GM18511 (cell line): ENCODE results near the gene MMP10.

Experiments
- ATAC-seq: cut with Tn5 transposase; IDR thresholded peaks from one replicate; pipeline ENCODE4 v1.9.1; 2021; ENCODE audit warnings: mild to moderate bottlenecking, moderate library complexity; ENCODE audit not compliant: unreplicated experiment

MMP10 gene

DNA sequence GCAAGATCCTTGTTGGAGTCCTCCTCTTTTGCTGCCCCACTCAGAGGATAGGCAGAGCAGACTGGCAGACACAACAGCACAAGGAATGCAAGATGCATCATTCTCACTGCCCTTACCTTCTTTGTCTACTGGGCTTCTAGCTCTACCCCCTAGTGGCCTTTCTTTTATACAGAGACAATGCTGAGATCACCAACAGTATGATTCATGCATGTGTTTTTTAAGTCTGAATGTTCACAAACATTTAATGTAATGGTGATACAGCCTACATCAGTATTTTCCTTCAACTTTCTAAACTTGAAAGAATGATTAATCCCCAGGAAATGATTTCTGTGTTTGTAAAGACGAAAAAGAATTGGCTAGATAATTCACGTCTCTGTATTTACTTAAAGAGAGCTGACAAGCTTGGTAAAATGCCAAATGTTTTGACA is at the start of gene MMP10:
Gene MMP10, minus strand, starts transcription at position 138 of the 428 bp plus-strand sequence. Its CDS starts 37 bp downstream, at position 101.
- peak; percentile 51 for ATAC-seq

- ATAC-seq: no peak
Measured at GRCh38 chr11:102829316-102830000, 49.0 kb upstream of the MMP10 start.

- ATAC-seq: no peak
Measured at GRCh38 chr11:102824556-102824955, 44.1 kb upstream of the MMP10 start.

DNA sequence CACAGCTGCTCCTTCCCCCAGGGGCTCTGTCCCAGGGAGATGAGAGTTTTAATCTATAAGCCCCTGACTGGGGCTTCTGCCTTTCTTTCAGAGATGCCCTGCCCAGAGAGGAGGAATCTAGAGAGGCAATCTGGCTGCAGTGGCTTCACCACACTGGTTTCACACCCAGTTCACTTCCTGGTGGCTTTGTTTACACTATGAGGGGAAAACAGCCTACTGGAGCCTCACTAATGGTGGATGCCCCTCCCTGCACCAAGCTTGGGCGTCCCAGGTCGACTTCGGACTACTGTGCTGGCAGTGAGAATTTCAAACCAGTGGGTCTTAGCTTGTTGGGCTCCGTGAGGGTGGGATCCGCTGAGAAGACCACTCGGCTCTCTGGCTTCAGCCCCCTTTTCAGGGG is 39.1 kb upstream of the MMP10 start:
- ATAC-seq: no peak

GRCh38 chr11:102813484-102813883 is 33.1 kb upstream of the MMP10 start:
- ATAC-seq: no peak

DNA sequence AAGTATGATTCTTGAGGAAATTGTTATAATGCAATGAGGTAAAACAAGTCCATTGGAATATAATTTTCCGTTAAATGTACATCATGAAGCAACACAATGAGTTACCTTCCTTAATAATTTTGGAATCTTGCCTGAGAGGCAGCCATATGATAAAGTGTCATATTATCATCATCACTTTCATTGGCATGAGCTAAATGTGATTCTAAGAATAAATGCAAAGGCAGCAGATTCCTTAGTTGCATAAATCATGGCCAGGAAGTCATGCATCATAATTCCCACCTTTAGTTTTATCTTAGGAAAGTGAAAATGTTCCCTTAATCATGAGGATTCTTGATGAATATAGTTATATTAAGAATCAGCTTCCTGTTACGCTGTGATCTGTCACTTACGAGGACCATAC is 31.8 kb upstream of the MMP10 start:
- ATAC-seq: no peak

GRCh38 chr11:102810950-102811660 is 30.7 kb upstream of the MMP10 start:
- no peak for ATAC-seq

DNA sequence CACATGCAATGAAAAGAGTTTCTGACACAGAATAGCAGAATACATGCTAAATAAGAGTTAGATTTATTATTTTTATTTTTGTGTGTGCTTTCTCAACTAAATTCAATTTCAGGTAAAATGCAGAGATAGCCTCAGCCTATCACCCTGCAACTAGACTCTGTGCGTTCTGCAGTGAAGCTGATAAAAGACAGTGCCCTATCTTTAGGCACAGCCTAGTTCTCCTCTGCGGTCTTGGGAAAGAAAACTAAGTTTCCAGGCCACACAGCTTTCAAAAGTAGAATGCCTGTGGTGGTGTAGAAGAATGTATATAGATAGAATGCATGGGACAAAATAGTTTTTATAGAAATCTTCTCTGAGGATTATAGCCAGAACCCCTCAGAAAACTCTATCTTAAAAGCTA is 29.5 kb upstream of the MMP10 start:
- no peak for ATAC-seq

GRCh38 chr11:102807921-102808320 is 27.5 kb upstream of the MMP10 start:
- ATAC-seq: peak; percentile 92

GRCh38 chr11:102806296-102806695 is 25.9 kb upstream of the MMP10 start:
- ATAC-seq: no peak

DNA sequence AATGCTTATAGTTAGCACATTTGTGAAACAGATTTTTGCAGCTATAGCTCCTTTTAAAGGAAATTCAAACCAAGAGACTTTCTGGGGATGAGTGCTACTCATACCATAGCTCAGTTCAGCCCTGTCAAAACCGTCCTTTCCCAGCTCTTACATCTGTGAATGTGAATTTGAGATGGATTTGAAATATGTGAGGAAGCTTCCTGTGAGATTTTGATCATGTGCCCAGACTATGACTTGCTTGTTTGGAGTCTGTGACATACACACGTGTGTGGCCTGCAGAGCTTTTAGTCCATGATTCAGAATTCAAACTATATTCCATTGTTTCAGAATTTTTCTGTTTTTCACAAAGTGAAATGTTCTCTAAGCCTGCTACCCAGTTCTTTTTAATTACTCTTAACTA is 21.9 kb upstream of the MMP10 start:
- ATAC-seq: no peak

DNA sequence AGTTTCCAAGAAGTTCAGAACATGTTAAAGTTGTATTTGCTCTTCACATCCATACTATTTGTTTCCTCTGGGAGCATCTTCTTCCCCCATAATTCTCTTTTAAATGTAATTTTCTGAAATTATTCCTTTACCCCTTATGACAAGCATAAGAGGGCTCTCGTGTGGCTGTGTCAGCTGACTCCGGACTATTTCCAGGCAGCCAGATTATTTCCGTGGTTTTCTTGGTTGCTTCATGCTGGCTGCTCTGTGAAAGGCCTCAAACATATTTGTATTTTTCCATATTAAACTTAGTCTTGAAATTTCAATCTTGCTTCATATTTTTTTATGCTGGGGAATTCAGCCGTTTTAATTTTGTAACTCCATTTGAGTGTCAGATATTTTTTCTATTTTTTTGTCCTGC is 20.3 kb upstream of the MMP10 start:
- ATAC-seq: no peak

DNA sequence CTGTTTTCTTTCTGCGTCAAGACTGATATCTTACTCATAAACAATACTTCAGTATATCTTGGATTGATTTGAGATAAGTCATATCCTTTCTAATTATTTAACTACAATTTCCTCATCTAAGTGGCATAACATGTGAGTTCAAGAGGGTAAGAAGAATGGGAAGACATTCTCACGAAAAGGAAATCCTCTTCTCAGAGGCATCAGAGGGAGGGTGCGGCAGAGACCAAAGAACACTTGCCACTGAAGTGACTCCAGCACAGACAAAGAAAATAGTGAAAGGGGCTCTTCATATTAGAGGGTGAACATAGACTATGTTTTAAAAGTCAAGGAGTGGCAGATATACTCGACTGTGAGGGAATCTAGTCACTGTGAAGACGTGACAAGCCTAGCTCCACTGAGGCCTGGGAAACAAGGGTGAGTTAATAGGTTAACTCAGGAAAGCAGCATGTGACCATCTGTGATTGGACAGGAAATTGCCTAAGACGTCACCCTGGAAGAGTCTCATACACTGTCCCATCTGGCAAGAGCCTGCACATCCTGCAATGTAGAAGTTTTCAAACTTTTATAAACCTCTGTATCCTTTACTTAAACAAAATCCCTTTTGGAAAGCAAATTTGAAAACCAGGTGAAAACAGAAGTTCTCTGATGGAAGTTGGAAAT is 19.4 kb upstream of the MMP10 start:
- ATAC-seq: no peak

- no peak for ATAC-seq
Measured at GRCh38 chr11:102798012-102798746, 17.8 kb upstream of the MMP10 start, which contains the start of gene MMP1. Gene MMP1 (minus strand): TSS chr11:102798160. CDS start chr11:102798092, 68 bp downstream.

DNA sequence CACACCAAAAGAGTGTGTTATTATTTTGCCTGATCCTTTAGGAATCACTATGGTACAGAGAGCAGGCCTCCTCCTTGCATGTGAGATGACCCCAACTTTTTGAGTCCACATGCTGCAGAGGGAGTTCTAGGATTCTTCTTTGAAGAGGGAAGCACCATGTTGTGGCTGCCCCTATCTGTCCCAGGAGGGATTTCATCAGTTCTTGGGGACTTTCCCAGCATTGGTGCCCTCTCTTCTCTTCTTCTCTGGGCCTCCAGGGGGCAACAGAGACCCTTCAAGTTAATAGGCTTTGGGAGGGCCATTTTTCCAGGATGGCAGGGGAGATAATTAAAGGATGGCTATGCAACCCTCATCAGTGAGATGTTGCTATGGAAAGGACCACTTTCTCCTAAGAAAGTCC is 14.0 kb upstream of the MMP10 start:
- ATAC-seq: peak; percentile 97

GRCh38 chr11:102793677-102794290 is 13.4 kb upstream of the MMP10 start:
- no peak for ATAC-seq

- ATAC-seq: no peak
Measured at GRCh38 chr11:102792604-102793003, 12.2 kb upstream of the MMP10 start.

DNA sequence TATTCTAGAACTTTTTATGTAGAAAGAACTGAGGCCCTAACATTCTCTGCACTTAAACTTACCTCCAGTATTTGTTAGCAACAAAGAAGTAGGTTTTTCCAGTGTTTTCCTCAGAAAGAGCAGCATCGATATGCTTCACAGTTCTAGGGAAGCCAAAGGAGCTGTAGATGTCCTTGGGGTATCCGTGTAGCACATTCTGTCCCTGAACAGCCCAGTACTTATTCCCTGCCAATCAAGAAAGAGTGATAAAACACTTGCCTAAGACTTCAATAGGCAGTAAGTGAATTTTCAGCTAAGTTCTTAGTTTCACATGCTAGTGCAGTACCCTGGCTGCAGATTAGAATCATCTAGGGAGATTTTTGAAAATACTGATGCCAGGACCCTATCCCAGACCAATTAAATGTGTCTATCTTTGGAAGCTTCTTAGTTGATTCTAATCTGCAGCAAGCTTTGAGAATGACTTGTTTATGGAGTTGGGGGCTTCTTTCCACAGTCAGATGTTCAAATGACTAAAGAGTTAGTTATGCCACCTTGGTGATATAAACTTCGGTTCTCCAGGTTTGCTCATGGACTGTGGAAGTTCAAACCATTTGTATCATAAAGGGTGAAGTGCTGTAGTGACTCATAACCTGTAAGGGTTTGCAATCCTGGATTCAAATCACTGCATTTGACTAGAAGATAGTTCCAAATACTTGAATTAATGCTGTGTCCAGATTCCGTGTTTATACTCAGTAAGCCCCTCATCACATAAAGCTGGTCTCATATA is 11.0 kb upstream of the MMP10 start:
- no peak for ATAC-seq

DNA sequence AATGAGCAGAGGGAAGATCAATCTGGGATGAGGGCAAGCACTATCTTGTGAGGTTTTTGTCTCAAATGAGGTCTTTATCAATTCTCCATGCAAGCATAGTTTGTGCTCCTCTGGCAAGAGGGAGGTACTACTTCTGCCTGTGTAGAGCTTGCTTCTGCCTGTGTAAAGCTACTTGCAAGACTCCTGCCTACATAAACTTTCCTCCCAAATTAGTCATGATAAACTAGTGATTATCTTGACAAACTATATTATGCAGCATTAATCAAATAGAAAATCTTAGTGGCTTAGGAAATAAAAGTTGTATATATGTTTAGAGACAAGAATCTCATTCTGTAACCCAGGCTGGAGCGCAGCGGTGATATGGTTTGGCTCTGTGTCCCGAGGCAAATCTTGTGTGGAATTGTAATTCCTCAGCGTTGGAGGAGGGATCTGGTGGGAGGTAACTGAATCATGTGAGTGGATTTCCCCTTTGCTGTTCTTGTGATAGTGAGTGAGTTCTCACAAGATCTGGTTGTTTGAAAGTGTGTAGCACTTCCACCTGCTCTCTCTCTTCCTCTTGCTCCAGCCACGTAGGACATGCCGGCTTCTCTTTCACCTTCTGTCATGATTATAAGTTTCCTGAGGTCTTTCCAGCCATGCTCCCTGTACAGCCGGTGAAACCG is 8.0 kb upstream of the MMP10 start:
- no peak for ATAC-seq
